Calu3 (cell line): ENCODE results near the gene LIMS1. TPM values are rescaled to one million over a fixed set of nuclear protein-coding genes. Genes with fewer than 3 reads are reported as not detected.
"Not testable (repeated sequence)": the region's sequence is repeated elsewhere in the genome, so short reads cannot be mapped to it uniquely, and the experiment has no call there.

Experiments used
- BruUV-seq: library from RNA; stranded (reverse); fragments of 400-500 nt; replicated peaks from 2 replicates; lab custom pipeline; 2021; lab: Mats Ljungman, UMichigan
- CTCF ChIA-PET: fragments of 300-600 bp; sonication (Branson Sonifier 250); formaldehyde crosslinking; loops from one replicate; lab custom pipeline; 2022; ENCODE audit warnings: antibody characterized with exemption; lab: Charles Lee
- DNase-seq: peaks from one replicate; pipeline ENCODE4 v3.0.0; 2022
- H3K27ac Mint-ChIP-seq: one replicate; pipeline ENCODE4 v1.8.0; 2022; ENCODE audit warnings: mixed read lengths; ENCODE audit not compliant: unreplicated experiment
- H3K27me3 Mint-ChIP-seq: one replicate; pipeline ENCODE4 v1.8.0; 2022; ENCODE audit warnings: mixed read lengths; ENCODE audit not compliant: unreplicated experiment
- H3K36me3 Mint-ChIP-seq: one replicate; pipeline ENCODE4 v1.8.0; 2022; ENCODE audit warnings: mild to moderate bottlenecking, moderate library complexity, mixed read lengths; ENCODE audit not compliant: insufficient read depth, unreplicated experiment
- H3K4me1 Mint-ChIP-seq: one replicate; pipeline ENCODE4 v1.8.0; 2022; ENCODE audit warnings: mild to moderate bottlenecking, low read depth, mixed read lengths; ENCODE audit not compliant: unreplicated experiment
- H3K4me3 Mint-ChIP-seq: one replicate; pipeline ENCODE4 v1.8.0; 2022; ENCODE audit warnings: mild to moderate bottlenecking, low read depth, moderate library complexity, mixed read lengths; ENCODE audit not compliant: unreplicated experiment
- H3K9me3 Mint-ChIP-seq: one replicate; pipeline ENCODE4 v1.8.0; 2022; ENCODE audit warnings: low read depth, mixed read lengths; ENCODE audit not compliant: unreplicated experiment
- intact Hi-C: fragments of 100-400 bp; cut with micrococcal nuclease; formaldehyde crosslinking; loops from one replicate; pipeline ENCODE4 v1.10.0; 2022; ENCODE audit not compliant: unreplicated experiment
- total RNA-seq: library from RNA; stranded (reverse); gene quantifications from 2 replicates; pipeline ENCODE4 v1.2.3, GENCODE V29; 2022
- TF ChIP-seq, protein P1 (sequence below): fragments of 200-600 bp; IDR thresholded peaks from one replicate; pipeline ENCODE4 v1.8.0; 2022; ENCODE audit warnings: antibody characterized with exemption; ENCODE audit not compliant: unreplicated experiment

The LIMS1 gene
- total RNA-seq, 1 experiment from 2014 or later, result 51.5 TPM

DNA sequence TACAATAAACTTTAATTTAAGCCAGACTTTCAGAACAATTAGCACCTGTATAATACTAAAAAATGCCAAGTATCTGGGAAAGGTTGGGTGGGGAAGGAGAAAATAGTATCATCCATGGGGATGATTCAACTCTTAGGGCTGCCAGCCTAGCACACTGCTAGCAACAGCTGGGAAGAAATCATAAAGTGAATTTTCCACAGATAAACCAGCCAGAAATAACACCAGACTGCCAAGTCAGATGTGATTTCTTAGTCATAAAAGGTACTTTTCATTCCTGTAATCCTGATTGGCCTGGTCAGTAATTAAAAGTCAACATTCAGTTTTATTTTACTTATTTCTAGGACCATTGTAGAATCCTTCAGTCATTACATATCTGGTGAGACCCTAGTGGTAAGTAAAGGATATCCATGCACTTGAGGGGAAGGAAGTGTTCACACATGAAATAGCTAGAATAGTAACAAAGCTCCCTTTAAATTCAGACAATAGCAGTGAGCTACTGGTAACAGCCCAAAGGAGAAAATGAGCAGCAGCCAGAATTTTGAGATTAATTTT, 59.4 kb downstream of the LIMS1 start:
- BruUV-seq, result no TSS peak
- DNase-seq, result no peak
- Mint-ChIP-seq H3K27ac (peak overlapping the region; percentile 92), H3K9me3 (no peaks in the 10 kb centered on the region), H3K36me3 (peaks cover 11% of the 10 kb centered on the region), H3K27me3 (no peaks in the 10 kb centered on the region), H3K4me1 (peaks cover 74% of the 10 kb centered on the region), H3K4me3 (peak overlapping the region; percentile 68)
- intact Hi-C loops, result no loop called here
- TF ChIP-seq, protein P1, sequence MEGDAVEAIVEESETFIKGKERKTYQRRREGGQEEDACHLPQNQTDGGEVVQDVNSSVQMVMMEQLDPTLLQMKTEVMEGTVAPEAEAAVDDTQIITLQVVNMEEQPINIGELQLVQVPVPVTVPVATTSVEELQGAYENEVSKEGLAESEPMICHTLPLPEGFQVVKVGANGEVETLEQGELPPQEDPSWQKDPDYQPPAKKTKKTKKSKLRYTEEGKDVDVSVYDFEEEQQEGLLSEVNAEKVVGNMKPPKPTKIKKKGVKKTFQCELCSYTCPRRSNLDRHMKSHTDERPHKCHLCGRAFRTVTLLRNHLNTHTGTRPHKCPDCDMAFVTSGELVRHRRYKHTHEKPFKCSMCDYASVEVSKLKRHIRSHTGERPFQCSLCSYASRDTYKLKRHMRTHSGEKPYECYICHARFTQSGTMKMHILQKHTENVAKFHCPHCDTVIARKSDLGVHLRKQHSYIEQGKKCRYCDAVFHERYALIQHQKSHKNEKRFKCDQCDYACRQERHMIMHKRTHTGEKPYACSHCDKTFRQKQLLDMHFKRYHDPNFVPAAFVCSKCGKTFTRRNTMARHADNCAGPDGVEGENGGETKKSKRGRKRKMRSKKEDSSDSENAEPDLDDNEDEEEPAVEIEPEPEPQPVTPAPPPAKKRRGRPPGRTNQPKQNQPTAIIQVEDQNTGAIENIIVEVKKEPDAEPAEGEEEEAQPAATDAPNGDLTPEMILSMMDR, result no peak
- CTCF ChIA-PET, result interaction anchor here (0.9 to 3.5 kb wide), 6 partner anchors 9 to 60 kb away, joined by 3 to 18 read pairs (median 6); partner anchors contain the start of gene LIMS1

DNA sequence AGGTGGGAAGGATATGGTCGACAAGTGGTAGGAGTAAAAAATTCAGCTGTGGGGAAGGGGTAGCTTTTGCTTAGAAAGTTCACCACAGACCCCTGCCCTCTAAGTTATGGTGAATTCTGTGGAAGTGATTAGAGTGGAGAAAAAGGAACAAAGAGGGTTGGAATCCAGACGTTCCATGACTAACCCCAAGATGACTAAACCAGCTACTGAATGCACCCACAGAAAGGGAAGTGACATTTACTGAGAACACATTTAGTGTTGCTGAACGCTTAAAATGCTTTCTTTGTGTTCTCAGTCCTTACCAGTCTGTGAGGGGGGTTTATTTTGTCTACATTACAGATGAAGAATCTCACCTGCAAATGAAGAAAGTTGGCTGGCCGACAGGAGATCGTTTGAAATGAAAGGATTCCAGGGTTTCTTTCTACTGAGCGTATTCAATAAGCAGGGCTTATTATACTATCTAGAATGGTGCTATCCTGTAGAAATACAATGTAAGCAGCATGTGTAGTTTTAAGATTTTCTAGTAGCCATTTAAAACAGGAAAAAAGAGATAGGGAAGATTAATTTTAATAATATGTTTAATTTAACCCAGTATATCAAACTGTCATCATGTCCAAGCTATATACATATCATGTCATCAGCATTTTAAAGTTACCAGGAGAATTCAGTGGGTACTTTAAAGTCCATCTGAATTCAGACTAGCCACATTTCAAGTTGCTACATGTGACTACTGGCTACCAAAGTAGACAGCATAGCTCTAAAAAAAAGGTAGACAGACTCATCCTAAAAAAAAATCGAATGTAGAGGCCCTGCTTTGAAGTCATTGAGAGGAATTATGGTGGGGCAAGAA, 60.1 kb downstream of the LIMS1 start:
- Mint-ChIP-seq H3K9me3 (peaks cover 1% of the 10 kb centered on the region), H3K27ac (peak overlapping the region; percentile 92), H3K36me3 (peaks cover 11% of the 10 kb centered on the region), H3K4me3 (peak overlapping the region; percentile 68), H3K4me1 (peaks cover 72% of the 10 kb centered on the region), H3K27me3 (no peaks in the 10 kb centered on the region)
- DNase-seq, result peak; percentile 48
- TF ChIP-seq, protein P1, result no peak
- CTCF ChIA-PET, result interaction anchor here (0.9 to 3.5 kb wide), 7 partner anchors 10 to 61 kb away, joined by 3 to 18 read pairs (median 5); partner anchors contain the start of gene LIMS1
- intact Hi-C loops, result no loop called here
- BruUV-seq, result TSS peak; percentile 84

DNA sequence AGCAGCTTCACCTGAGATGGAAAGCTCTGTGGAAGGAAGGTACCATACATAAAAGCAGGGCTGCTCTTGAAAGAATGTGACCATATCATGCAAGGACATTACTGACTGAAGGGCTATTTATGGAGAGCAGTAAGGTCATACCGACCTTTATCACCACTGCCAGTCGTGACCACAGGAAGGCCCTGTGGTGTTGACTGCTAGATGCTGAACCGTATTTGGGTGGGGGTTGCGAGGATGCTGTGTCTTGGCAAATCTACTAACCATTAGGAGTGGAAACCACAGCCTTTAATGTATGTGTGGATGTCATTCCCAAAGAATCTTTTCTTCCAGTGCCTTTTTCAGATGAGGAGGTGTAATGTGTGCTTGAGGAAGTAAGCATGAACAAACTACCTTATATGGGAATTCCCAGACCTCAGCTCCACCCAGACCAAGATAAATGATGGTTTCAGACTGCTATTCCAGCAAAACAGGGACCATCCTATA, 60.8 kb downstream of the LIMS1 start:
- peak; percentile 60 for DNase-seq
- Mint-ChIP-seq H3K4me1 (peaks cover 65% of the 10 kb centered on the region), H3K27me3 (no peaks in the 10 kb centered on the region), H3K27ac (peak overlapping the region; percentile 92), H3K4me3 (peak overlapping the region; percentile 68), H3K9me3 (peaks cover 3% of the 10 kb centered on the region), H3K36me3 (peaks cover 11% of the 10 kb centered on the region)
- intact Hi-C loops, result loop anchor here (1.0 kb wide), 1 partner anchor 41 kb away; no protein-coding TSS in a partner anchor
- CTCF ChIA-PET, result interaction anchor here (0.6 to 3.5 kb wide), 6 partner anchors 10 to 232 kb away, joined by 3 to 18 read pairs (median 6); no protein-coding TSS in a partner anchor
- BruUV-seq, result no TSS peak
- TF ChIP-seq, protein P1, result no peak

DNA sequence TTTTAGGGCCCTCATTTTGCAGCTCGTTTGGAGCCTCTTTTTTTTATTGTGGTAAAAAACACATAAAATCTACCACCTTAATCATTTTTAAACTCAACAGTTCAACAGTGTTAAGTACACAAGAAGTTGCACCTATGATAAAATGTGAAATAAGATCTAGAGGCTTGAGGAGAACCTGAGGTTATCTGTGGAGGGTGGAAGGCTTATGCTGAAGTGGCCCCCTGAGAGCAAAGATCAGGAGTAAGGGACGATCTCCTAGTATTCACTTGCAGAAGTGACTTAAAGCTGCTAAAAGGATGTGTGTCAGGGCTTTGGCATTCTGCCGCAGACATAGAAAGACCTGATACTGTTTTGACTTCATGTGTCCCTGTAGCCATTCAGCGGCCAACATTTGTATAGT, 61.5 kb downstream of the LIMS1 start:
- not testable (repeated sequence) for DNase-seq, H3K9me3 Mint-ChIP-seq, H3K27me3 Mint-ChIP-seq, H3K4me3 Mint-ChIP-seq, BruUV-seq
- CTCF ChIA-PET, result interaction anchor here (0.6 to 3.5 kb wide), 4 partner anchors 9 to 233 kb away, joined by 3 to 18 read pairs (median 6); no protein-coding TSS in a partner anchor
- intact Hi-C loops, result loop anchor here (1.0 kb wide), 1 partner anchor 41 kb away; no protein-coding TSS in a partner anchor
- Mint-ChIP-seq H3K4me1 (peaks cover 58% of the 10 kb centered on the region), H3K27ac (peak overlapping the region; percentile 92), H3K36me3 (peaks cover 11% of the 10 kb centered on the region)

DNA sequence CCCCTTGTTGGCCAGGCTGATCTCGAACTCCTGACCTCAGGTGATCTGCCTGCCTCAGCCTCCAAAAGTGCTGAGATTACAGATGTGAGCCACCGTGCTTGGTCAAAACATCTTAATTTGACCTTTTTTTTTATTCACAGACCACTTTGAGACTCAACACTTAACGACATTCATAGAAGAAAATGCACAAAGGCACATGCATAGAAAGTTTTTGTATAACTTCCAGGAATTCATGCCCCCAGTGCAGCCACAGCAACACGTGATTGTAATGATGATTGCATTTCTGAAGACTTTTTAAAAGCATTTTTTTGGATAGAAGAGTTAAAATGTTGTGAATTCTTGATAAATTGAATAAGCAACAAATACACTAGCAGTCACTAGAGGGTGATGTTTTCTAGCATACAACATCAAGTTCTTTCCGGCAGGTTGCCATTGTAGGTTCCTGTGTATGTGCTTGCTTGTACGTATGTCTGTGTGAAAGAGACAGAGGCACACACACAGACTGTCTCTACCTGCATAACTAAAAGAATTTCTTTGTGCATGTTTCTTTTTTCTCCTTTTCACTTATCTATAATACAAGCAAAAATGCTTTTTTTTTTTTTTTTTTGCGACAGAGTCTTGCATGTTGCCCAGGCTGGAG, 63.0 kb downstream of the LIMS1 start:
- H3K36me3 Mint-ChIP-seq, result peaks cover 13% of the 10 kb centered on the region

DNA sequence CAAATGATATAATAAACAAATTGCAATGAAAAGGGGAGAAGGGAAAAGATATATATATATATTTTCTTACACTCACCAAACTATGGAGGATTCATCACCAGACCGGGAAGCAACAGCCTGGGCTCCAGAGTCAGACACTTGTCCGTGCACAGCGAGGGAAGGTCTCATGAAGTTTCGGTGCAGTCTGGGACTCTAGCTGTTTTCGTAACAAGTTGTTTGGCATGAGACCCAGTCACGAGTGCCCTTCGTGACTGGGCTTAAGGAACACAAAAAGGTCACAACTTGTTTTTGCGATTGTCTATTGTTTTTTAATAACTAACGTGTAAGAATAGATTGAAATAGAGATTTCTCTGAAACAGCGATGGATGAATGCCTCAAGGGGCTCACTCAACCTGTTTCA, 66.9 kb downstream of the LIMS1 start:
- CTCF ChIA-PET, DNase-seq, H3K27me3 Mint-ChIP-seq, H3K27ac Mint-ChIP-seq, H3K4me3 Mint-ChIP-seq, H3K36me3 Mint-ChIP-seq, BruUV-seq, H3K9me3 Mint-ChIP-seq, intact Hi-C loops: not testable (repeated sequence)
- peaks cover 21% of the 10 kb centered on the region for H3K4me1 Mint-ChIP-seq

More for the DNA sequence above, 63.0 kb downstream of the LIMS1 start:
- intact Hi-C loops, H3K4me3 Mint-ChIP-seq, H3K27me3 Mint-ChIP-seq, DNase-seq, CTCF ChIA-PET, H3K9me3 Mint-ChIP-seq, H3K27ac Mint-ChIP-seq, BruUV-seq: not testable (repeated sequence)
- peaks cover 52% of the 10 kb centered on the region for H3K4me1 Mint-ChIP-seq
